AG09309 (cell line): ENCODE measurements around the gene DACT2.
"Not testable (repeated sequence)": the region's sequence is repeated elsewhere in the genome, so short reads cannot be mapped to it uniquely, and the experiment has no call there.

Source experiments
- DNase-seq: peaks from one replicate; pipeline ENCODE4 v3.0.0-alpha.2; 2010; ENCODE audit warnings: low read depth
- H3K4me3 ChIP-seq: 2 replicates; pipeline ENCODE4 v1.5.1; 2011; ENCODE audit warnings: mild to moderate bottlenecking, low read depth, low read length, moderate library complexity; ENCODE audit not compliant: control insufficient read depth
- TF ChIP-seq, protein P1 (sequence below): IDR thresholded peaks from 2 replicates; pipeline ENCODE4 v1.5.1; 2011; ENCODE audit warnings: mild to moderate bottlenecking, low read depth, low read length, inconsistent platforms; ENCODE audit not compliant: insufficient read depth, control insufficient read depth; ENCODE audit errors: missing control alignments

DACT2 gene

DNA sequence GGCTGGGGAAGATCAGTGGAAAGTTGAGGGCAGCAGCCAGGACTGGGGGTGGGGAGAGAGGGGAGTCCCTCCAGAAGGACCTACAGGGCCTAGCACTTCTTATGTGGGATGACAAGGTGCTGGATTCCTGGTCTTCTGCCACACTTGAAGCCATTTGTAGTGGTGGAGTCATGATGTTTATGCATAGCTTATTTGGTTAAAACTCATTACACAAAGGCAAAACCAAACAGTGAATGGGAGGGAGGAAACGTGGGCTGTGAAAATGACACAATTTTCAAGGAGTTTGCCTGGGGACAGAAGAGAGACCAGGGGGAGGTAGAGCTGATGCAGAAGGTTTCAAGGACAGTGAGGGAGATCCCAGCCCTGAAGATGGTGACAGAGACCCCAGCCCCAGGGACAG lies 50.8 kb downstream of the DACT2 start:
- no peak overlapping the region for H3K4me3 ChIP-seq
- no peak for DNase-seq
- TF ChIP-seq, protein P1, sequence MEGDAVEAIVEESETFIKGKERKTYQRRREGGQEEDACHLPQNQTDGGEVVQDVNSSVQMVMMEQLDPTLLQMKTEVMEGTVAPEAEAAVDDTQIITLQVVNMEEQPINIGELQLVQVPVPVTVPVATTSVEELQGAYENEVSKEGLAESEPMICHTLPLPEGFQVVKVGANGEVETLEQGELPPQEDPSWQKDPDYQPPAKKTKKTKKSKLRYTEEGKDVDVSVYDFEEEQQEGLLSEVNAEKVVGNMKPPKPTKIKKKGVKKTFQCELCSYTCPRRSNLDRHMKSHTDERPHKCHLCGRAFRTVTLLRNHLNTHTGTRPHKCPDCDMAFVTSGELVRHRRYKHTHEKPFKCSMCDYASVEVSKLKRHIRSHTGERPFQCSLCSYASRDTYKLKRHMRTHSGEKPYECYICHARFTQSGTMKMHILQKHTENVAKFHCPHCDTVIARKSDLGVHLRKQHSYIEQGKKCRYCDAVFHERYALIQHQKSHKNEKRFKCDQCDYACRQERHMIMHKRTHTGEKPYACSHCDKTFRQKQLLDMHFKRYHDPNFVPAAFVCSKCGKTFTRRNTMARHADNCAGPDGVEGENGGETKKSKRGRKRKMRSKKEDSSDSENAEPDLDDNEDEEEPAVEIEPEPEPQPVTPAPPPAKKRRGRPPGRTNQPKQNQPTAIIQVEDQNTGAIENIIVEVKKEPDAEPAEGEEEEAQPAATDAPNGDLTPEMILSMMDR: no peak

DNA sequence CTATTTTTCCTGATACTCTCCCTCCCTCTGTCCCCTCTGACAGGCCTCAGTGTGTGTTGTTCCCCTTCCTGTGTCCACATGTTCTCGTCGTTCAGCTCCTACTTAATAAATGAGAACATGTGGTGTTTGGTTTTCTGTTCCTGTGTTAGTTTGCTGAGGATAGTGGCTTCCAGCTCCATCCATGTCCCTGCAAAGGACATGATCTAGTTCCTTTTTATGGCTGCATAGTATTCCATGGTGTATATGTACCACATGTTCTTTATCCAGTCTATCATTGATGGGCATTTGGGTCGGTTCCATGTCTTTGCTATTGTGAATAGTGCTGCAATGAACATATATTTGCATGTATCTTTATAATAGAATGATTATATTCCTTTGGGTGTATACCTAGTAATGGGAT lies 51.8 kb downstream of the DACT2 start:
- DNase-seq, H3K4me3 ChIP-seq: not testable (repeated sequence)

DNA sequence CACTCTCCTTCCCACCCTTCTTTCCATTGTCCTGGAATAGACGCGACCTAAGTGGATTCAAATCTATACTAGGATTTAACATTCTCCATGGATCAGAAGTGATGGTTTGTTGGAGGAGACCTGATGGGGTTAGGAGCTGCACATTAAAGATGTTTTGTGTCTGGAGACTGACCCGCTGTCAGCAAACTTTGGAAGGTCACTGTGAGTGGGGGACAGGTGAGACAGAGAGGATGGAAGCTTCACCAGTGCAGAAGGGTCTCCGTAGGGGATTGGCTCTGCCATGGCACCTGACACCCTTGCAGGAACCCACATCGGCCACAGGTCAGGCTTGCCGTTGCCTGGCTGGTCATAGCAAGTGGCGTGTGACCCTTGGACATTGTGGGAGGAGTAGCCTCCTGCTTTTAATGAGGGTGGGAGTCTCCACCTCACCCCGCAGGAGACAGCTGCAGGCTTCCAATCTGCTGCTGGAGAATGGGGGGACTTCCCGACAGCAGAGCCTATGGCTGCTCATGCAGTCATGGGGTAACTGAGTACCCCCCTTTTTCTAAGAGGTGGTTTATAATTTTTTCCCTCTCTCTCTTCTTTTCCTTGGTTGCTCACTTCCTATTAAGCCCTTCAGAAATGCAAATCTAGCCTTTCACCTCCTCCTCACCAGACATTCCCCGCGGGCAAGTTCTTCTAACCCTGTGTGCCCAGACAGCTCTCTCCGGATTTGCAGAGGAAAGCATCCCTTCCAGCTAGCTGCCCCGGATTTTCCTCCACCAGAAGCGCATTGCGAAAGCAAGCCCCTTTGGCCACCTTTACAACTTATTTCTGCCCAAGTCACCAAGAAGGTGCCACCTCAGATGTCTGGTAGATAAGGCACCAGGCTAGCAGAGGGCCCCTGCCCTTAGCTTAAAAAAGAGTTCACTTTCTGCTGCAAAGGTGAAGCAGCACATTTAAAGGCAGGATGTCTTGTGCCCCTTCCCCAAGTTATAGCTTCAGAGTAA lies 53.5 kb downstream of the DACT2 start:
- DNase-seq: no peak
- TF ChIP-seq, protein P1: no peak
- H3K4me3 ChIP-seq: no peak overlapping the region

DNA sequence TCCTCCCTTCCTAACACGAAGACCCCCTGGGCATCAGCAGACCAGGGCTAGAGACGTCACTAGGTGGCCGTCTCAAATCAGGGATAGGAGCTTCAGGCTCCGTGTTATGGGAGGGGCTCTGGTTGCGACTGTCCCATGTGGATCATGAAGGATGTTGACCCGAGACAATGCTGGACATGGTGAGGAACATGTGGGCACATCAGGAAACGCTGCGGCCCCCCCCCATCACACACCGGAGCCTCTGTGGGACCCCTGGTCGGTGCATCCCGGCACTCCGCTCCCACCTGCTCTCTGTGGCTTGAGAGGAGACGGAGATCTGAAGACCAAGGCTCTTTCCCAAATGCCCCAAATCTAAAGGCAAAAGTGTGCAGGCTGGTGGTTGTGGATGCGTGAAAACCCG lies 54.2 kb downstream of the DACT2 start:
- no peak for DNase-seq
- no peak overlapping the region for H3K4me3 ChIP-seq
- TF ChIP-seq, protein P1: no peak

DNA sequence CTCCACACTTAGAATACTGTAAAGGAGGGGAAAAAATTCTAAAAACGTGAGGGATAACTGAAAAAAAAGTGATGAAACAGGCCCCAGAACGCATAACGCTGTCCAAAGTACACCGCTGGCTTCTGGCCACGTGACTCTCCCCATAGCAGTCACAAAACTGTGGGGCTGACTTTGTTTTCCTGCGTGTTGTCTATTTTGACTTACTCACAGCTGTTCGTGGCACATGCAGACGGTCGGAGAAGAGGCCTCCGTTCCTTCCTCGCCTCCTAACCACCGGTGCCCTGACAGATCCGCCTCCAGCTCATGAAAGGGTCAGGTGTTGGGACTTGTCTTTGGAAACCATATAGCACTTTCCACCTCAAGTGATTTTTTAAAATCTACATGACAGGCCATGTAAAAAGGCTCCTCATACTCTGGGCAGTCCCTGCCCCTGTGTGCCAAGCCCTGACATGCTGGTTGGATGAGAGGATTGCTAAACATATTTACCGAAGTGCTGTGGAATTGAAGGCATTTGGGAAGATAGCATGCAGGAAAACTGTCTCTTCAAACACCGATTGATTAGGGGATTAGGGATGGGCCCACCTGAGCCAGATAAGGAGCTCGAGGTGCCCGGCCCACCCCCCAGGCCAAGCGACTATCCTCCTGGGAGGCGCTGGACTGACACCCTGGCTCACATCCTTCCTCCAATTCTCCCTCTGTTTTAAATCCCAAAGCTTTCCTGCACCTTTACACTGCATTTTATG lies 54.8 kb downstream of the DACT2 start:
- no peak overlapping the region for H3K4me3 ChIP-seq
- TF ChIP-seq, protein P1: no peak
- no peak for DNase-seq

DNA sequence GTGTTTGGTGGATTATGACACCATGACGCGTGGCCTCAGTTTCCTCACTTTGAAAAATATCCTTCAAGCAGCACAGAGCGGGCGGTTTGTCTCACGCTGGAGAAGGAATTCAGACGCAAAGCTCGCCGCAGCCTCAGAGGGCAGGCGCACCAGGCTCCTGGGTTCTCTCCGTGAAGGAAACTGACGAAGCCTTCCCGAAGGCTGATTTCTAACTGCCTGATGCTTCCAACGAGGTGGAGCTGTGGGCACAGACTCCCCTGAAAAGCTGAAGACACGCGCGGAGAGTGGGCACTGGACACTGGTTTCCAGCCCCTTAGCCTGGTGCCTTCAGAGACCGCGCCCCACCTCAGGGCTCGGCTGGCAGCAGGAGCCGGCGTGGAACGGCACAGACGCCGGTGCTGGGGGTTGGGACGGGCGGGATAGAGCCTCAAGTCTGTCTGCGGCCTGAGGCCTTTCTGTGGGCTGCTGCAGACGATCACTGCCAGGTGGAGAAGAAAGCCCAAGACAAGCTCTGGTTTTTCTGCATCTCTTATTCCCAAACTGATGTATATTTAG lies 56.1 kb downstream of the DACT2 start:
- no peak for DNase-seq
- TF ChIP-seq, protein P1: no peak
- no peak overlapping the region for H3K4me3 ChIP-seq
